HCT116 (cell line): ENCODE data around the gene MEIOB. TPM values are rescaled to one million over a fixed set of nuclear protein-coding genes. Genes with fewer than 3 reads are reported as not detected.

Source experiments
- ATAC-seq: fragments of 200-7000 bp; cut with Tn5 transposase; 2 replicates; pipeline ENCODE4 v1.9.1; 2020; ENCODE audit warnings: mild to moderate bottlenecking, moderate library complexity
- BruUV-seq: library from RNA; stranded (reverse); fragments of 400-500 nt; replicated peaks from 2 replicates; lab custom pipeline; 2021; lab: Mats Ljungman, UMichigan
- CTCF ChIA-PET: fragments of 300-600 bp; sonication (Branson Sonifier 250); formaldehyde crosslinking; loops from one replicate; lab custom pipeline; 2021; ENCODE audit warnings: antibody characterized with exemption; lab: Charles Lee
- POLR2A ChIA-PET: fragments of 300-600, 350-600 bp; sonication (Branson Sonifier 250); formaldehyde crosslinking; loops from one replicate; lab custom pipeline; 2021; ENCODE audit warnings: antibody characterized with exemption; lab: Charles Lee
- RAD21 ChIA-PET, 2 experiments: fragments of 300-600 bp; sonication (Branson Sonifier 250); formaldehyde crosslinking; loops; one replicate each; lab custom pipeline; 2023; ENCODE audit warnings: low total read pairs in 2 of 2; ENCODE audit not compliant: uncharacterized antibody in 2 of 2, unreplicated experiment in 2 of 2, low non-redundant PET in 1 of 2; lab: Charles Lee
- DNase-seq: peaks from one replicate; pipeline ENCODE4 v3.0.0-alpha.2; 2010; ENCODE audit warnings: low read depth, low spot score
- H2AFZ ChIP-seq: fragments of 200-600 bp; shearing (Covaris generic), sonication (generic); 2 replicates; pipeline ENCODE4 v1.6.1; 2017; ENCODE audit warnings: low read depth, mixed run types, mixed read lengths, antibody characterized with exemption, low read length; ENCODE audit not compliant: poor library complexity, severe bottlenecking
- H3K27ac ChIP-seq: 2 replicates; pipeline ENCODE4 v1.5.1; 2012; ENCODE audit warnings: low read depth, low read length
- H3K27me3 ChIP-seq: fragments of 200-600 bp; sonication (generic); 2 replicates; pipeline ENCODE4 v1.6.1; 2016; ENCODE audit warnings: mixed run types, low read length, mixed read lengths; ENCODE audit not compliant: insufficient read depth
- H3K36me3 ChIP-seq, 2 experiments: fragments of 200-500 bp in 1 of 2; fragments of 200-600 bp in 1 of 2; sonication (Bioruptor generic) in 1 of 2; sonication (generic) in 1 of 2; 2 replicates each; pipeline versions ENCODE4 v1.5.1 to v1.6.1; 2014 to 2016; ENCODE audit warnings: low read length in 2 of 2, inconsistent platforms in 1 of 2, mixed read lengths in 1 of 2, mixed run types in 1 of 2; ENCODE audit not compliant: insufficient read depth in 2 of 2, control insufficient read depth in 1 of 2
- H3K4me1 ChIP-seq, 2 experiments: fragments of 200-600 bp in 1 of 2; sonication (generic) in 1 of 2; 2 replicates each; pipeline versions ENCODE4 v1.5.1 to v1.6.1; 2012 to 2017; ENCODE audit warnings: low read length in 2 of 2, inconsistent platforms in 1 of 2, mild to moderate bottlenecking in 1 of 2, mixed read lengths in 1 of 2, mixed run types in 1 of 2, moderate library complexity in 1 of 2; ENCODE audit not compliant: insufficient read depth in 2 of 2, control insufficient read depth in 1 of 2
- H3K4me2 ChIP-seq: fragments of 200-600 bp; sonication (generic); 2 replicates; pipeline ENCODE4 v1.6.1; 2017; ENCODE audit warnings: mixed run types, low read length, mixed read lengths
- H3K4me3 ChIP-seq, 2 experiments: fragments of 200-600 bp in 1 of 2; sonication (generic) in 1 of 2; replicated peaks in 1 of 2; 2 replicates each; pipeline ENCODE4 v1.5.1; 2011 to 2016; ENCODE audit warnings: low read length in 2 of 2, control low read depth in 1 of 2, low read depth in 1 of 2, mild to moderate bottlenecking in 1 of 2, mixed read lengths in 1 of 2, mixed run types in 1 of 2
- H3K79me2 ChIP-seq: fragments of 200-600 bp; sonication (generic); 2 replicates; pipeline ENCODE4 v1.6.1; 2017; ENCODE audit warnings: mild to moderate bottlenecking, mixed run types, low read length, moderate library complexity, mixed read lengths; ENCODE audit not compliant: insufficient read depth
- H3K9ac ChIP-seq: fragments of 200-600 bp; sonication (generic); 2 replicates; pipeline ENCODE4 v1.6.1; 2016; ENCODE audit warnings: low read length, mixed read lengths
- H3K9me2 ChIP-seq: fragments of 200-600 bp; sonication (generic), shearing (Covaris generic); 2 replicates; pipeline ENCODE4 v1.6.1; 2017; ENCODE audit warnings: mixed run types, mild to moderate bottlenecking, moderate library complexity; ENCODE audit not compliant: insufficient read depth
- H3K9me3 ChIP-seq, 2 experiments: fragments of 200-500 bp in 1 of 2; fragments of 200-600 bp in 1 of 2; sonication (Bioruptor generic) in 1 of 2; sonication (generic) in 1 of 2; 2 replicates each; pipeline ENCODE4 v1.6.1; 2014 to 2017; ENCODE audit warnings: low read length in 2 of 2, mixed read lengths in 2 of 2, inconsistent platforms in 1 of 2, low read depth in 1 of 2, mild to moderate bottlenecking in 1 of 2, mixed run types in 1 of 2, moderate library complexity in 1 of 2; ENCODE audit not compliant: control insufficient read depth in 1 of 2, insufficient read depth in 1 of 2
- H4K20me1 ChIP-seq: fragments of 200-600 bp; sonication (generic), shearing (Covaris generic); 2 replicates; pipeline ENCODE4 v1.6.1; 2017; ENCODE audit warnings: mixed run types, mild to moderate bottlenecking, moderate library complexity; ENCODE audit not compliant: insufficient read depth
- CBX3 ChIP-seq: IDR thresholded peaks from 2 replicates; pipeline ENCODE4 v1.6.1; 2012; ENCODE audit warnings: low read depth
- CEBPB ChIP-seq: IDR thresholded peaks from 2 replicates; pipeline ENCODE4 v1.6.1; 2012; ENCODE audit warnings: low read depth
- CTCF ChIP-seq, 3 experiments: fragments of 200-600 bp in 1 of 3; sonication (generic) in 1 of 3; IDR thresholded peaks in 2 of 3; conservative IDR thresholded peaks in 1 of 3; 2 replicates each; pipeline ENCODE4 v1.5.1; 2012 to 2017; ENCODE audit warnings: low read depth in 2 of 3, low read length in 2 of 3, antibody characterized with exemption in 1 of 3, borderline replicate concordance in 1 of 3, control low read depth in 1 of 3, mild to moderate bottlenecking in 1 of 3, mixed read lengths in 1 of 3, mixed run types in 1 of 3, moderate library complexity in 1 of 3; ENCODE audit not compliant: insufficient read depth in 1 of 3
- EGR1 ChIP-seq: IDR thresholded peaks from 2 replicates; pipeline ENCODE4 v1.6.1; 2012; ENCODE audit warnings: low read depth
- ELF1 ChIP-seq: IDR thresholded peaks from 2 replicates; pipeline ENCODE4 v1.6.1; 2012; ENCODE audit warnings: low read depth, borderline replicate concordance
- EZH2 ChIP-seq: fragments of 200-600 bp; sonication (generic); IDR thresholded peaks from 2 replicates; pipeline ENCODE4 v1.6.1; 2017; ENCODE audit warnings: antibody characterized with exemption, mixed run types
- EZH2phosphoT487 ChIP-seq: fragments of 200-600 bp; IDR thresholded peaks from 2 replicates; pipeline ENCODE4 v1.6.1; 2018; ENCODE audit warnings: antibody characterized with exemption, borderline replicate concordance
- FOSL1 ChIP-seq: IDR thresholded peaks from 2 replicates; pipeline ENCODE4 v1.6.1; 2012; ENCODE audit warnings: low read depth
- JUND ChIP-seq: IDR thresholded peaks from 2 replicates; pipeline ENCODE4 v1.6.1; 2012
- MAX ChIP-seq: IDR thresholded peaks from 2 replicates; pipeline ENCODE4 v1.6.1; 2012
- POLR2A ChIP-seq: IDR thresholded peaks from 2 replicates; pipeline ENCODE4 v1.7.0; 2011; ENCODE audit warnings: borderline replicate concordance; ENCODE audit not compliant: insufficient read depth, insufficient read length; ENCODE audit errors: extremely low read depth
- POLR2AphosphoS5 ChIP-seq: IDR thresholded peaks from 2 replicates; pipeline ENCODE4 v1.6.1; 2011; ENCODE audit warnings: mild to moderate bottlenecking, low read depth, low read length, moderate library complexity
- RAD21 ChIP-seq: IDR thresholded peaks from 2 replicates; pipeline ENCODE4 v1.6.1; 2012; ENCODE audit warnings: low read depth, mild to moderate bottlenecking
- SIN3A ChIP-seq: IDR thresholded peaks from 2 replicates; pipeline ENCODE4 v1.6.1; 2012; ENCODE audit warnings: low read depth
- SP1 ChIP-seq: IDR thresholded peaks from 2 replicates; pipeline ENCODE4 v1.6.1; 2012; ENCODE audit warnings: low read depth
- TCF7L2 ChIP-seq: IDR thresholded peaks from 2 replicates; pipeline ENCODE4 v1.7.0; 2011; ENCODE audit warnings: borderline replicate concordance, inconsistent platforms; ENCODE audit not compliant: insufficient read depth, insufficient read length; ENCODE audit errors: extremely low read depth
- YY1 ChIP-seq: IDR thresholded peaks from 2 replicates; pipeline ENCODE4 v1.6.1; 2011; ENCODE audit warnings: low read length, low read depth, moderate library complexity, mild to moderate bottlenecking; ENCODE audit not compliant: insufficient replicate concordance; ENCODE audit errors: extremely low read depth
- ZBTB33 ChIP-seq: IDR thresholded peaks from 2 replicates; pipeline ENCODE4 v1.6.1; 2011; ENCODE audit warnings: mild to moderate bottlenecking, low read length, moderate library complexity; ENCODE audit not compliant: insufficient replicate concordance; ENCODE audit errors: extremely low read depth
- ZFX ChIP-seq: fragments of 450-650 bp; IDR thresholded peaks from 2 replicates; pipeline ENCODE4 v1.6.1; 2017
- intact Hi-C: fragments of 100-400 bp; cut with micrococcal nuclease; formaldehyde crosslinking; loops from 2 replicates; pipeline ENCODE4 v1.10.0; 2022
- total RNA-seq: library from RNA; stranded (reverse); gene quantifications from one replicate; pipeline ENCODE4 v1.2.1, GENCODE V29; 2021; ENCODE audit not compliant: unreplicated experiment

Gene MEIOB
- total RNA-seq, 1 experiment from 2014 or later = 0.59 TPM

GRCh38 chr16:1879477-1879876 is 7.5 kb upstream of the MEIOB start:
- no peak overlapping the region for H3K27ac ChIP-seq
- no peak for DNase-seq
- no peak for ATAC-seq
- no peak overlapping the region for H3K4me2 ChIP-seq
- intact Hi-C loops = no loop called here
- ChIA-PET POLR2A (no interaction called here), CTCF (interaction anchor here (1.3 to 1.5 kb wide), 2 partner anchors 44 to 50 kb away, joined by 3 read pairs; no protein-coding TSS in a partner anchor), RAD21 (no interaction called here)
- TF ChIP-seq RAD21 = no peak
- TF ChIP-seq JUND = no peak
- TF ChIP-seq ELF1 = no peak
- TF ChIP-seq FOSL1 = no peak
- no peak for TF ChIP-seq EZH2
- no peak for TF ChIP-seq POLR2AphosphoS5
- no peaks in the 10 kb centered on the region; a peak in 1 of 4 replicates for H3K4me1 ChIP-seq
- H3K4me3 ChIP-seq = no peak overlapping the region
- no peaks in the 10 kb centered on the region for H3K79me2 ChIP-seq
- no peak overlapping the region for H3K9ac ChIP-seq
- no peaks in the 10 kb centered on the region for H3K9me2 ChIP-seq
- BruUV-seq = no TSS peak
- H3K36me3 ChIP-seq = no peaks in the 10 kb centered on the region
- no peaks in the 10 kb centered on the region for H3K27me3 ChIP-seq
- no peak overlapping the region for H2AFZ ChIP-seq
- H4K20me1 ChIP-seq = no peaks in the 10 kb centered on the region
- H3K9me3 ChIP-seq = no peaks in the 10 kb centered on the region

GRCh38 chr16:1878256-1878655 is 6.3 kb upstream of the MEIOB start:
- Histone ChIP-seq H3K4me1 (no peaks in the 10 kb centered on the region), H4K20me1 (no peaks in the 10 kb centered on the region), H3K27me3 (no peaks in the 10 kb centered on the region), H3K4me3 (no peak overlapping the region), H3K4me2 (no peak overlapping the region), H3K9ac (no peak overlapping the region), H3K9me2 (no peaks in the 10 kb centered on the region), H3K36me3 (no peaks in the 10 kb centered on the region), H2AFZ (no peak overlapping the region), H3K27ac (no peak overlapping the region), H3K9me3 (no peaks in the 10 kb centered on the region), H3K79me2 (no peaks in the 10 kb centered on the region)
- ChIA-PET POLR2A (no interaction called here), CTCF (interaction anchor here (1.5 kb wide), 1 partner anchor 51 kb away, joined by 3 read pairs; no protein-coding TSS in a partner anchor), RAD21 (no interaction called here)
- intact Hi-C loops = no loop called here
- no peak for ATAC-seq
- DNase-seq = no peak
- no TSS peak for BruUV-seq
- TF ChIP-seq EZH2 = no peak
- no peak for TF ChIP-seq SP1
- TF ChIP-seq POLR2A = no peak
- no peak for TF ChIP-seq JUND
- TF ChIP-seq CTCF (IDR thresholded peaks at IDR 0.05 in 2 of 3, conservative IDR thresholded peaks at IDR 0.05 in 1 of 3; ENCODE audit: borderline replicate concordance in 1 of 3, insufficient read depth in 1 of 3, low read depth in 2 of 3, low read length in 2 of 3) = no peak
- TF ChIP-seq ZFX = no peak
- no peak for TF ChIP-seq CEBPB
- TF ChIP-seq EGR1 = no peak
- no peak for TF ChIP-seq YY1
- no peak for TF ChIP-seq ELF1
- TF ChIP-seq MAX = no peak
- no peak for TF ChIP-seq ZBTB33
- no peak for TF ChIP-seq TCF7L2
- no peak for TF ChIP-seq CBX3
- TF ChIP-seq FOSL1 = no peak
- TF ChIP-seq SIN3A = no peak
- TF ChIP-seq EZH2phosphoT487 = no peak
